Prostate gland (tissue), 1 donor: ENCODE data around the gene TAF10.

Experiments used
- POLR2A ChIP-seq: fragments of 450-650 bp; IDR thresholded peaks from one replicate; pipeline ENCODE4 v1.6.1; 2016; ENCODE audit warnings: antibody characterized with exemption, mild to moderate bottlenecking
- POLR2AphosphoS5 ChIP-seq: sonication (generic); formaldehyde crosslinking; IDR thresholded peaks from one replicate; pipeline ENCODE4 v1.6.1; 2017; ENCODE audit warnings: antibody characterized with exemption

- no peak for TF ChIP-seq POLR2A
- no peak for TF ChIP-seq POLR2AphosphoS5
These were observed 17.8 kb downstream of the TAF10 start for GRCh38 chr11:6594142-6594768.
